GM12892 (cell line): Measurements from ENCODE around the gene RNF181.
"Not testable (repeated sequence)": the region's sequence is repeated elsewhere in the genome, so short reads cannot be mapped to it uniquely, and the experiment has no call there.

Experiments
- DNase-seq: peaks from one replicate; pipeline ENCODE4 v3.0.0; 2011; ENCODE audit not compliant: insufficient read length
- FAIRE-seq: peaks from 2 replicates; lab custom pipeline; 2011; peaks lifted over from hg19 to GRCh38; lab: Jason Lieb, UNC
- POLR2A ChIP-seq: IDR thresholded peaks from 2 replicates; pipeline ENCODE4 v1.6.1; 2011; ENCODE audit warnings: low read depth, low read length, control low read depth
- POLR2AphosphoS5 ChIP-seq: IDR thresholded peaks from 2 replicates; pipeline ENCODE4 v1.6.1; 2011; ENCODE audit warnings: low read depth, low read length, control low read depth
- TAF1 ChIP-seq: IDR thresholded peaks from 2 replicates; pipeline ENCODE4 v1.6.1; 2011; ENCODE audit warnings: low read depth, mild to moderate bottlenecking, control low read depth, low read length, borderline replicate concordance

Gene RNF181

GRCh38 chr2:85589982-85590791 lies 5.4 kb upstream of the RNF181 start:
- TF ChIP-seq TAF1 = no peak
- TF ChIP-seq POLR2AphosphoS5 = no peak
- TF ChIP-seq POLR2A = no peak
- FAIRE-seq (no peak), DNase-seq (no peak)

- no peak for TF ChIP-seq TAF1
- FAIRE-seq (no peak), DNase-seq (no peak)
These were observed 4.6 kb upstream of the RNF181 start for GRCh38 chr2:85590950-85591349.

GRCh38 chr2:85591563-85591962 lies 4.0 kb upstream of the RNF181 start:
- no peak for DNase-seq
- no peak for FAIRE-seq
- TF ChIP-seq TAF1 = no peak
- TF ChIP-seq POLR2AphosphoS5 = no peak
- no peak for TF ChIP-seq POLR2A

DNA sequence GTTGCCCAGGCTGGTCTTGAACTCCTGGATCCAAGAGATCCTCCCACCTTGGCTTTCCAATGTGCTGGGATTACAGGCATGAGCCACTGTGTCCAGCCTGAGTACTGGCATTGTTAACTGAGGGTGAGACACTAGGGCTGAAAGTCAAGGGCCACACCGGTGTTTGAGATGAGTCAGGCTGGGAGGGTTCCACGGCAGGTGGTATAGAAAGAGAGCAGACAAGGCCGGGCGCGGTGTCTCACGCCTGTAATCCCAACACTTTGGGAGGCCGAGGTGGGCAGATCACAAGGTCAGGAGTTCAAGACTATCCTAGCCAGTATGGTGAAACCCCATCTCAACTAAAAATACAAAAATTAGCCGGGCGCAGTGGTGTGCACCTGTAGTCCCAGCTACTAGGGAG lies 3.2 kb upstream of the RNF181 start:
- FAIRE-seq, DNase-seq: not testable (repeated sequence)

GRCh38 chr2:85593023-85593422 lies 2.5 kb upstream of the RNF181 start:
- DNase-seq = no peak
- TF ChIP-seq POLR2AphosphoS5 = no peak
- TF ChIP-seq POLR2A = no peak
- no peak for TF ChIP-seq TAF1
- FAIRE-seq = no peak

DNA sequence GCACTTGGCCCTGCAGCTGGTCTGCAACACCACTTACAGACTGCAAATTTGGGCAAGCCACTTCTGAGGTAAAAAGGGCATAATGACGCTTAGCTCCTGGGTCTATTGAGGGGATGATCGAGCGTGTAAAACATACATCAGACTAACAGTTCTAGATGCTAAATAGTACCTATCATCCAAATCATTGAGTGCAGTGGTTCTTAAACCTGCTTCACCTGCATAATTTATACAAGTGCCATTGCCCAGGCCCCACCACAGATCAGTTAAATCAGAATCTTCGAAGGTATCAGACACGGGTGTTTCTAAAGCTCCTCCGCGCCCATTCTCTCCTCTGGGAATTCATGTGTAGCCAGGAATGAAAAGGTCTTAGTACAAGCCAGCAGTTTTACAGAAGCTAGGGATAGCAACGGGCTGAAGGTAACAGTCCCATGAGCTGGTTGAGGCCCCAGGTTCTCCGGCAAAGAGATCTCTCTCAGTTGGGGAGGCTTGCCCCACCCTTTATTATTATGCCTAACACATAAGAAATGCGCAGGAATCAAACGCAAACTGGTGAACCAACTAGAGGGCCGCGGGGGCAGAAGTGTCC lies 737 bp upstream of the RNF181 start:
- TF ChIP-seq TAF1 (no peak), POLR2AphosphoS5 (no peak), POLR2A (no peak)
- DNase-seq (no peak), FAIRE-seq (peak; percentile 14)

DNA sequence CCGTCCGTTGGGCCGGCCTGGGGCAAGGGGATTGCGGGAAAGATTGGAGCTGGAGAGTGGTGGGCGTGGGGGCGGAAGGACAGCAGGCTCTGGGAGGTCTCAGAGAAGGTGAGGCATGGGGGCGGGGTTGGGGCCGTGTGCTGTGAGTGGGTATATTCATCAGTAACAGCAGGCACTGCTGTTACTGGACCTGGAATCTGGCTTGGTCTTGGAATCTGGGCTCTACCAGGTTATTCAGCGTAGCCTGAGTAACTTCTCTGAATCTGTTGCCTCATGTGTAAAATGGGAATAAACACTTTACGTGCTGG lies 435 bp downstream of the RNF181 start:
- TF ChIP-seq POLR2A (no peak), TAF1 (no peak), POLR2AphosphoS5 (no peak)
- DNase-seq (peak; percentile 30), FAIRE-seq (no peak)

GRCh38 chr2:85596486-85597143 lies 1.1 kb downstream of the RNF181 start:
- TF ChIP-seq POLR2A (no peak), TAF1 (no peak), POLR2AphosphoS5 (no peak)
- FAIRE-seq = no peak
- DNase-seq = no peak

GRCh38 chr2:85597241-85597640 lies 1.7 kb downstream of the RNF181 start:
- TF ChIP-seq TAF1 (no peak), POLR2AphosphoS5 (no peak), POLR2A (no peak)
- FAIRE-seq (no peak), DNase-seq (no peak)

DNA sequence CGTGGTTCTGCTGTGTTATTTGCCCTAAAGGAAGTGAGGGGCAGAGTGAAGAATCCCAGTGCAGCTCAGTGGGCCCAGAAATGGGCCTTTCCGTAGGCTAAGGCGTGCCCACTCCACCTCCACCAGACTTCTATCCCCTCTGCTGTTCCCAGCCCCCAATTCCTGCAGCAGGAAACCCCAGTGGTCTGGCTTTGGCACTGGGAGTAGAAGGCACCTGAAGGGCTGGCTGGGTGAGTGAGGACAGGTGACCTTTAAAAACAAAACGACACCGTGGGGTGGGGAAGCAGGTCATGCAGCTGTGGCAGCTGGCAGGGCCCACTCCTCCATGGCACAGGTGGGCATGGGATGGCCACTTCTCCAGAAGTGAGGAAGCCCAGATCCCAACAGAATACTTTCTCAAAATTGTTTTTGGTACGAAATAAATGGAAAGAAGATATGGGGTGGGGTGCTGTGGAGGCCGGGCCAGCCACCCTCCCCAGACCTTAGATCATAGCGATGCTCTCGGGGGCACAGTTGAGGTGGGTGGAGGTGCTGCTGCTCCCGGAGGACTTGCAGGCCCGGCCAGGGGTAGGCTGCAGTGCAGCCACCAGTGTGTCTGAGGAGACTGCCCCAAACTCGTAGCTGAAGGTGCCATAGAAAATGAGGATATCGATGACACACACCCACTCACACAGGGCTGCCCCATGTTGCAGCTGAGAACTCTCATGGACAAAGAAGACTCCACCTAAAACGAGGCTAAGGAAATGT lies 3.2 kb downstream of the RNF181 start:
- TF ChIP-seq POLR2A = no peak
- TF ChIP-seq POLR2AphosphoS5 = no peak
- TF ChIP-seq TAF1 = no peak
- FAIRE-seq (no peak), DNase-seq (no peak)

DNA sequence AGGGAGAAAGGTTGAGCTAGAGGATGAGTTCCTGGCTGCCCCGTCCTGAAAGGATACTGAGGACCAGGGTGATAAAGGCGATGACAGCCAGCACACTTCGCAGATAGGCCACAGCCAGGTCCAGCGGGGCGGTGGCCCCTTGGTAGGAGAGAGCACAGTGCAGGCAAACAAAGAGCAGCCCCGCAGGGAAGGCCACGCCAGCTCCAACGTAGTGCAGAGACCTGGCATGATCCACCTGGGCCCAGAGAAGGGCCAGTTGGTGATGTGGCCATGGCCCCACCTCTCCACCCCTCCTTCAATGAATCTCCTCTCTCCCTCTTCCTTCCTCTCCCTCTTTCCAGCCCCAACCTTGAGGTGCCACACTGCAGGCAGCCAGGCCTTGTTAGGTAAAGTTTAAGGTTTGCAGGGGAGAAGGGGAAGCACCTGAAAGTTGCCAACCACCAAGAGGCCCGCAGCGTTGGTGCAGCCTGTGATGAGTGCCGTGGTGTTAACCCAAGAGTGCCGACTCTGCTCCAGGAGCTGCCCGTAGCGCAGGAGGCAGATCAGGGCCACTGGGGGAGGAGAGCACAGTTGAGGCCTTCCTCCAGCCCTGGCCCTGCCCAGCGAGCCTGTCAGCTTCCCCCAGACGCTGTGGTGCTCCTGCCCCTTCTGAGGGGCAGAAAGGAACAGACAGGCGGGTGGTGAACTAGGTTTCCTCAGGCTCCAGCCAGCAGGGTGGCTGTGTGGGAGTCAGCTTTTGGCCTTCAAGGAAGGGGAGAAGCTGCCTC lies 4.1 kb downstream of the RNF181 start:
- FAIRE-seq (no peak), DNase-seq (no peak)
- TF ChIP-seq POLR2A (0 out of 2 replicates have a peak, but pooled peaks have one; percentile 17), POLR2AphosphoS5 (no peak; the same call in 1 of the 2 replicates), TAF1 (no peak)

DNA sequence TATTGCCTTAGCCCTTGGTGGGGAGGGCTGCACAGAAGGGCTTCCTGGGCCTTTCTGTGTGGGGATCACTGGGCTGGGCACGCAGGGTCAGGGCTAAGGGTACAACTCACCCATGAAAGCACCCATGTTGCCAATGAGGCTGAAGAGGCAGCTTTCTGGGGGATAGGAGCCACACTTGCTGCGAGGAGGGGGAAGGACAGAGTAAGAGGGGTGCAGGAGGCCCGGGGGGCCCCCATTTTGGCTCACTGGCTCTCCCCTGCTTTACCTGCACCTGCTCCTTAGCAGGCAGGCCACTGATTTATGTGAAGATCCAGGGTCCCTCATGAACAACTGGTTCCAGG lies 4.7 kb downstream of the RNF181 start:
- TF ChIP-seq TAF1 (no peak), POLR2A (no peak), POLR2AphosphoS5 (no peak)
- FAIRE-seq (no peak), DNase-seq (no peak)
